Spleen (tissue), 11 donors: ENCODE results near the gene SFT2D1. TPM values are rescaled to one million over a fixed set of nuclear protein-coding genes. Genes with fewer than 3 reads are reported as not detected.
A peak's percentile ranks its signal among the peaks of the same experiment; 100 is the strongest.

Source experiments
- DNase-seq: peaks from one replicate; pipeline ENCODE4 v3.0.0-alpha.2; 2020
- H3K27ac ChIP-seq, 8 donors: fragments of 200-600 bp; sonication (generic) in 7 of 8; 1 replicate in 4 of 8; 2 replicates in 4 of 8; pipeline versions ENCODE4 v1.5.0 to v1.8.0; 2016 to 2021; ENCODE audit warnings: inconsistent platforms in 4 of 8, mild to moderate bottlenecking in 4 of 8, moderate library complexity in 1 of 8
- H3K27me3 ChIP-seq, 7 donors: fragments of 200-600 bp; sonication (generic) in 6 of 7; replicated peaks in 1 of 7; 1 replicate in 4 of 7; 2 replicates in 3 of 7; pipeline versions ENCODE4 v1.5.0 to v1.8.0; 2016 to 2021; ENCODE audit warnings: inconsistent platforms in 3 of 7, mild to moderate bottlenecking in 1 of 7
- H3K36me3 ChIP-seq, 6 donors: fragments of 200-600 bp; sonication (generic) in 5 of 6; 1 replicate in 4 of 6; 2 replicates in 2 of 6; pipeline versions ENCODE4 v1.5.0 to v1.8.0; 2016 to 2021; ENCODE audit warnings: inconsistent platforms in 2 of 6
- H3K4me1 ChIP-seq, 6 donors: fragments of 200-600 bp; sonication (generic) in 5 of 6; 1 replicate in 3 of 6; 2 replicates in 3 of 6; pipeline versions ENCODE4 v1.5.0 to v1.8.0; 2016 to 2021; ENCODE audit warnings: inconsistent platforms in 3 of 6
- H3K4me3 ChIP-seq, 8 donors: fragments of 200-600 bp; sonication (generic) in 7 of 8; 1 replicate in 4 of 8; 2 replicates in 4 of 8; pipeline versions ENCODE4 v1.5.0 to v1.8.0; 2016 to 2021; ENCODE audit warnings: inconsistent platforms in 4 of 8, mild to moderate bottlenecking in 4 of 8, moderate library complexity in 2 of 8
- H3K9me3 ChIP-seq, 8 donors: fragments of 200-600 bp; sonication (generic) in 7 of 8; 1 replicate in 4 of 8; 2 replicates in 4 of 8; pipeline versions ENCODE4 v1.5.0 to v1.8.0; 2016 to 2021; ENCODE audit warnings: inconsistent platforms in 4 of 8
- POLR2A ChIP-seq, 3 donors: fragments of 450-650 bp; IDR thresholded peaks; one replicate each; pipeline ENCODE4 v1.5.1; 2017; ENCODE audit warnings: antibody characterized with exemption in 3 of 3, mild to moderate bottlenecking in 1 of 3
- POLR2AphosphoS5 ChIP-seq, 3 donors: sonication (generic); formaldehyde crosslinking; IDR thresholded peaks; one replicate each; pipeline ENCODE4 v1.5.1; 2017; ENCODE audit warnings: antibody characterized with exemption in 3 of 3
- WGBS, 5 donors: extraction: QIAGEN DNeasy Blood & Tissue Kit in 3 of 5; methylation state at CpG; one replicate each; pipeline versions ENCODE4 v1.1.5 to v1.1.7; 2013 to 2018; 5-methylcytosine and 5-hydroxymethylcytosine counted together
- intact Hi-C: fragments of 100-400 bp; cut with DNase I; formaldehyde crosslinking; loops from one replicate; pipeline ENCODE4 v1.15.0; 2023; ENCODE audit warnings: low total_unique reads
- polyA plus RNA-seq, 3 donors: library from polyadenylated mRNA; stranded (reverse); fragments of 200-250 nt; gene quantifications; one replicate each; pipeline ENCODE4 v1.2.1, GENCODE V29; 2013
- total RNA-seq, 7 donors: library from RNA; depleted of rRNA in 3 of 7; stranded (reverse); fragments of >200 nt in 3 of 7; fragmentation: NEBNext Ultra II Directional in 4 of 7; extraction: Animal tissue kit (Norgen Biotek cat#: 25700) in 4 of 7; gene quantifications; one replicate each; pipeline versions ENCODE4 v1.1.0 to v1.2.1, GENCODE V29; 2016 to 2021
- TF ChIP-seq, protein P1 (sequence below), 11 experiments: fragments of 200-600 bp in 7 of 11; fragments of 450-650 bp in 4 of 11; sonication (generic) in 4 of 11; IDR thresholded peaks in 8 of 11; conservative IDR thresholded peaks in 3 of 11; 1 replicate in 7 of 11; 2 replicates in 4 of 11; pipeline versions ENCODE4 v1.4.0 to v1.8.0; 2016 to 2021; ENCODE audit warnings: antibody characterized with exemption in 11 of 11, inconsistent platforms in 4 of 11, mild to moderate bottlenecking in 1 of 11
- donor health status: healthy with polysubstance abuse.
- donor health status: DM: no; HTN: no; CAD: no; lungs with moderate emphysema.
- donor health status: DM: no; HTN: no; CAD: no.
- donor health status: Bipolar disorder and iron deficiency.
- donor health status: healthy.
- donor health status: DM: no; HTN: no; CAD: no.
- donor health status: DM: yes; HTN: yes; CAD: no.

The SFT2D1 gene
- total and polyA plus RNA-seq, 10 donors: 46.0 to 71.0 (median 55.5) TPM

DNA sequence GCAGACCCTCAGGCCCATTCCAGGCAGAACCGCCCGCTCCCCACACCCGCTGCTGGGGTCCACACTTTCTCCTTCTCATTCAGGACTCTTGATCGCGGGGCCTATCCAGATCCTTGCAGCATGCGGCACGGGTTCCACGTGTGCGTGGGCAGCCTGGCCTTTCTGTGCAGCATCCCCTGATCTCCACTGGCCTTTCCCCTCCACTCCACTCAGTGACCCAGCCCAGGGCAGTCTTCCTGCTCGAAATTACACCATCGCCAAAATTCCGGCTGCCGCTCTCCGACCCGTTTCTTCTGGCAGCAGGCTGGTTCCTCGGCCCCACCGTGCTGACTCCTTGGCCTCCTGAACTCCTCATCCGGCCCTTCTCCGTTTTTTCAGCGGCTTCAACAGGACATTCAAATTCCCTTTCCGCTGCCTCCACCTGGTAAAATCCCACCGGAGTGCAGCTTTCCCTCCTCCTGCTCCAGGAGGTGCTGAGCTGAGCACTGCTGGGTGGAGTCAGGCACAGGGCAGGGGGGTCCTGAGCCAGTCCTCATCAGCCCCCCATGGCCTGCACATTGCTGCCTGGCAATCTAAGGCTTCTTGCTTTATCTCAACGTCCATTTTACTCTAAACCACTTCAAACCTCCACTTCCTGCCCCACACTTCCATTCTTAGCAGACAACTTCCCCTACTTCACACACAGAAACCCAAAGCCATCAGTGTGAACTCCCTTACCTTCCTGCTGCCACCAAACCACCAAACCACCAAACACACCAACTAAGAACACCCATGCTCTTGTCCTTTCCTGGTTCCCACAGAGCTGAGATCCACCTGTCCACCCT lies 9.0 kb downstream of the SFT2D1 start:
- H3K27me3 ChIP-seq: no peaks in the 10 kb centered on the region
- peaks cover 33 to 91% (median 67%) of the 10 kb centered on the region in 6 donors for H3K4me1 ChIP-seq
- H3K27ac ChIP-seq: peak overlapping the region in 7 of 8 donors; percentile 11 to 73 (median 40)
- peaks cover 0 to 72% (median 28%) of the 10 kb centered on the region in 6 donors for H3K36me3 ChIP-seq
- H3K9me3 ChIP-seq: no peaks in the 10 kb centered on the region
- DNase-seq: peak; percentile 74
- peak overlapping the region in 1 of 8 donors; percentile 50 for H3K4me3 ChIP-seq
- WGBS, 5 donors: 68 to 82% (median 77%) methylated on average over 23 of the region's 23 CpGs
- TF ChIP-seq POLR2A (IDR thresholded peaks at IDR 0.05) (no peak), POLR2AphosphoS5 (IDR thresholded peaks at IDR 0.05) (peak in 2 of 3 donors; percentile 13 to 60)
- TF ChIP-seq, protein P1, sequence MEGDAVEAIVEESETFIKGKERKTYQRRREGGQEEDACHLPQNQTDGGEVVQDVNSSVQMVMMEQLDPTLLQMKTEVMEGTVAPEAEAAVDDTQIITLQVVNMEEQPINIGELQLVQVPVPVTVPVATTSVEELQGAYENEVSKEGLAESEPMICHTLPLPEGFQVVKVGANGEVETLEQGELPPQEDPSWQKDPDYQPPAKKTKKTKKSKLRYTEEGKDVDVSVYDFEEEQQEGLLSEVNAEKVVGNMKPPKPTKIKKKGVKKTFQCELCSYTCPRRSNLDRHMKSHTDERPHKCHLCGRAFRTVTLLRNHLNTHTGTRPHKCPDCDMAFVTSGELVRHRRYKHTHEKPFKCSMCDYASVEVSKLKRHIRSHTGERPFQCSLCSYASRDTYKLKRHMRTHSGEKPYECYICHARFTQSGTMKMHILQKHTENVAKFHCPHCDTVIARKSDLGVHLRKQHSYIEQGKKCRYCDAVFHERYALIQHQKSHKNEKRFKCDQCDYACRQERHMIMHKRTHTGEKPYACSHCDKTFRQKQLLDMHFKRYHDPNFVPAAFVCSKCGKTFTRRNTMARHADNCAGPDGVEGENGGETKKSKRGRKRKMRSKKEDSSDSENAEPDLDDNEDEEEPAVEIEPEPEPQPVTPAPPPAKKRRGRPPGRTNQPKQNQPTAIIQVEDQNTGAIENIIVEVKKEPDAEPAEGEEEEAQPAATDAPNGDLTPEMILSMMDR (IDR thresholded peaks at IDR 0.05 in 8 of 11, conservative IDR thresholded peaks at IDR 0.05 in 3 of 11): no peak
- intact Hi-C loops: no loop called here

DNA sequence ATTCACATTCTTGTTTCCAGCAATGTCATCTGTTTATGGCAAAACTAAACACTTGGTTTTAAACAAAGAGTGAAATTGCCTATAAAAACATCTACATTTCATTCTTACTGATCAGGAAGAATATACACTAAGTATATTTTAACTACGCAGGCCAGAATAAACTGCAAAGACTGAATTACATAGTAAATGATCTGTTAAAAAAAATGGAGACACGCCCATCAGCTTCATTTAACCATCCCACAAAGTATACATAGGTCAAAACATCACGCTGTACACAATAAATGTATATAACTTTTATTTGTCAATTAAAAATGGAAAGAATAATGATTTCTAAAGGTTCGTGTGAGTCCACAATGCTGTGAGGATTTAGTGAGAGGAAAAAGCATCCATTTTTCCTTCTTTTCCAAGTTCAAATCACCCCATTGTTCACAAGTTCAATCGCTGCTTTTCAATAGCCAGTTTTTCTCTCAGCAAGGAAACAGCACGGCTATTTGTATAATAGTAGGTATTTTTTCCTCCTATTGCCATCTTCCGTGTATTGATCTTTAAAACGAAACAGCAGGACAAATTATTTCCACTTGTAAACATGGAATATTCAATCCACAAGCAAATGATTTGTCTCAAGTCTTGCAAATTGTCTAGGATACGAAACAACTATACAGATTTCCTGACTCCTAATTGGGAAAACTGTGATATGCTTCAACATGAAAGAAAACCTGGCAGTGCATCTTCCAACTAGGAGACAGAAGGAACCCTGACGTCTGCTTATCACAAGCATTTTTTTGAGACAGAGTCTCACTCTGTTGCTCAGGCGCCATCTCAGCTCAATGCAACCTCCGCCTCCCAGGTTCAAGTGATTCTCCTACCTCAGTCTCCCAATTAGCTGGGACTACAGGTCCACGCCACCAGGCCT lies 10.6 kb downstream of the SFT2D1 start:
- H3K4me1 ChIP-seq: peaks cover 33 to 75% (median 57%) of the 10 kb centered on the region in 6 donors
- H3K9me3 ChIP-seq: no peaks in the 10 kb centered on the region
- H3K36me3 ChIP-seq: peaks cover 0 to 72% (median 35%) of the 10 kb centered on the region in 6 donors
- DNase-seq: no peak
- intact Hi-C loops: no loop called here
- no peaks in the 10 kb centered on the region for H3K27me3 ChIP-seq
- no peak for TF ChIP-seq POLR2AphosphoS5 (IDR thresholded peaks at IDR 0.05)
- TF ChIP-seq, protein P1 (IDR thresholded peaks at IDR 0.05 in 8 of 11, conservative IDR thresholded peaks at IDR 0.05 in 3 of 11): no peak
- TF ChIP-seq POLR2A (IDR thresholded peaks at IDR 0.05): no peak
- WGBS, 5 donors: 90 to 94% (median 93%) methylated on average over 13 of the region's 13 CpGs
- no peak overlapping the region for H3K4me3 ChIP-seq
- no peak overlapping the region for H3K27ac ChIP-seq

GRCh38 chr6:166330612-166331011 lies 11.7 kb downstream of the SFT2D1 start:
- peak; percentile 77 for DNase-seq
- Histone ChIP-seq H3K27me3 (no peaks in the 10 kb centered on the region), H3K27ac (no peak overlapping the region), H3K36me3 (peaks cover 0 to 72% (median 38%) of the 10 kb centered on the region in 6 donors), H3K4me3 (no peak overlapping the region), H3K4me1 (peaks cover 33 to 73% (median 51%) of the 10 kb centered on the region in 6 donors), H3K9me3 (no peaks in the 10 kb centered on the region)
- TF ChIP-seq POLR2A (IDR thresholded peaks at IDR 0.05) (no peak), POLR2AphosphoS5 (IDR thresholded peaks at IDR 0.05) (peak; percentile 24 to 57 (median 32))
- intact Hi-C loops: no loop called here
- 70 to 80% (median 71%) methylated on average over 11 of the region's 11 CpGs for WGBS, 5 donors

DNA sequence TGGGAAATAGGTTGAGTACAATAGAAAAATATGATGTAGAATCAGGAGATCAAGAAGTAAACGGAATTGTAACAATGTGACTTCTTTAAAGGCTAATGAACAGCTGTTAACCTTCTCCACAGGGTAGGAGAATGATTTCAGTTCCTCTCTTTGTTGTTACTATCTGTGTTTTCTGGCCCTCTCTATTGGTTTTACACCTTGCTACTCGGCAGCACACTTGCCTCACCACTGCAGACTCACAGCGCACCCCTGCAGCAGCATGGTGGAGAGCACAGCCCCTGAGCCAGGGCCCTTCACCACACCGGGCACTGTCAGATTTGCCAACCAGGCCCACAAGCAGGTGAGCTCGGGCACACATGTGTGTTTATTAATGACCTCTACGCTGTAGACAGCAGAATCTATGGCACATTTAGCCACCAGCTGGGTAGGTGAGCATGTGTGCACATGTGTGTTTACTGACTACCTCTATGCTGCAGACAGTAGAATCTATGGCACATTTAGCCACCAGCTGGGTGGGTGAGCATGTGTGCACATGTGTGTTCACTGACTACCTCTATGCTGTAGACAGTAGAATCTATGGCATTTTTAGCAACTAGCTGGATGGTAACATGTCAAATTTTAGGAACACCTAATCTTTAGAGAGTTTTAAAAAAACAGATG lies 16.8 kb downstream of the SFT2D1 start:
- intact Hi-C loops: no loop called here
- 76 to 88% (median 80%) methylated on average over 6 of the region's 6 CpGs for WGBS, 5 donors

More for the DNA sequence above, 16.8 kb downstream of the SFT2D1 start:
- Histone ChIP-seq H3K9me3 (no peaks in the 10 kb centered on the region), H3K27ac (no peak overlapping the region), H3K36me3 (peaks cover 0 to 97% (median 75%) of the 10 kb centered on the region in 6 donors), H3K4me3 (no peak overlapping the region), H3K27me3 (no peaks in the 10 kb centered on the region), H3K4me1 (peaks cover 4 to 28% (median 5%) of the 10 kb centered on the region in 6 donors)
- peak; percentile 62 for DNase-seq
- TF ChIP-seq POLR2AphosphoS5 (IDR thresholded peaks at IDR 0.05): peak in 1 of 3 donors; percentile 22
- TF ChIP-seq, protein P1 (IDR thresholded peaks at IDR 0.05 in 8 of 11, conservative IDR thresholded peaks at IDR 0.05 in 3 of 11): no peak
- no peak for TF ChIP-seq POLR2A (IDR thresholded peaks at IDR 0.05)
